HG03064 (cell line): Measurements from ENCODE around the gene RGS19.

Source experiments
- ATAC-seq: cut with Tn5 transposase; IDR thresholded peaks from one replicate; pipeline ENCODE4 v1.9.1; 2021; ENCODE audit warnings: low read depth; ENCODE audit not compliant: unreplicated experiment

Gene RGS19

GRCh38 chr20:64108731-64109681 lies 29.7 kb upstream of the RGS19 start:
- no peak for ATAC-seq

GRCh38 chr20:64107736-64108457 lies 28.6 kb upstream of the RGS19 start:
- no peak for ATAC-seq

- no peak for ATAC-seq
These were observed 27.8 kb upstream of the RGS19 start, which contains the start of gene NPBWR2 for GRCh38 chr20:64106981-64107735. TSS of gene NPBWR2 (minus strand) at chr20:64107565. CDS start at chr20:64106831, 734 bp downstream.

GRCh38 chr20:64106435-64106961 lies 27.2 kb upstream of the RGS19 start:
- ATAC-seq = no peak

GRCh38 chr20:64105846-64106434 lies 26.6 kb upstream of the RGS19 start:
- no peak for ATAC-seq

- ATAC-seq = no peak
These were observed 25.5 kb upstream of the RGS19 start for GRCh38 chr20:64104667-64105451.

- ATAC-seq = no peak
These were observed 24.8 kb upstream of the RGS19 start for GRCh38 chr20:64103871-64104666.

- no peak for ATAC-seq
These were observed 23.5 kb upstream of the RGS19 start for GRCh38 chr20:64102647-64103354.

GRCh38 chr20:64101731-64102621 lies 22.7 kb upstream of the RGS19 start:
- no peak for ATAC-seq

GRCh38 chr20:64100946-64101688 lies 21.8 kb upstream of the RGS19 start:
- no peak for ATAC-seq

GRCh38 chr20:64100566-64100888 lies 21.2 kb upstream of the RGS19 start:
- no peak for ATAC-seq

- ATAC-seq = no peak
These were observed 20.7 kb upstream of the RGS19 start for GRCh38 chr20:64099880-64100565.

GRCh38 chr20:64099086-64099786 lies 19.9 kb upstream of the RGS19 start:
- ATAC-seq = no peak

- no peak for ATAC-seq
These were observed 19.2 kb upstream of the RGS19 start for GRCh38 chr20:64098471-64099013.

GRCh38 chr20:64096535-64096934 lies 17.2 kb upstream of the RGS19 start:
- no peak for ATAC-seq
